Measurements from ENCODE around the gene MS4A13.
A peak's percentile ranks its signal among the peaks of the same experiment; 100 is the strongest.
"Not testable (repeated sequence)": the region's sequence is repeated elsewhere in the genome, so short reads cannot be mapped to it uniquely, and the experiment has no call there.

MS4A13 gene

GRCh38 chr11:60504219-60504905 is 10.8 kb upstream of the MS4A13 start:
- TF ChIP-seq CTCF (IDR thresholded peaks at IDR 0.05; ENCODE audit: insufficient read depth, low read depth, low read length, missing control alignments), result no peak
- no peak overlapping the region for H3K4me3 ChIP-seq (ENCODE audit: low read depth, low read length)
- DNase-seq (ENCODE audit: low read depth), result peak; percentile 36

DNA sequence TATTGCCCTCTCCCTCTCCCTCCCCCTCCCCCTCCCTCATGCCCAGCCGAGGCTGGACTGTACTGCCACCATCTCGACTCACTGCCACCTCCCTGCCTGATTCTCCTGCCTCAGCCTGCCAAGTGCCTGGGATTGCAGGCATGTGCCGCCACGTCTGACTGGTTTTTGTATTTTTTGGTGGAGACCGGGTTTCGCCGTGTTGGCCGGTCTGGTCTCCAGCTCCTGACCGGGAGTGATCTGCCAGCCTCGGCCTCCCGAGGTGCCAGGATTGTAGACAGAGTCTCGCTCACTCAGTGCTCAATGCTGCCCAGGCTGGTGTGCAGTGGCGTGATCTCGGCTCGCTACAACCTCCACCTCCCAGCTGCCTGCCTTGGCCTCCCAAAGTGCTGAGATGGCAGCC is 5.6 kb upstream of the MS4A13 start:
- DNase-seq (ENCODE audit: low read depth); H3K4me3 ChIP-seq (ENCODE audit: low read depth, low read length): not testable (repeated sequence)

- DNase-seq (ENCODE audit: low read depth); H3K4me3 ChIP-seq (ENCODE audit: low read depth, low read length): not testable (repeated sequence)
Measured at GRCh38 chr11:60510209-60510608, 5.0 kb upstream of the MS4A13 start.

DNA sequence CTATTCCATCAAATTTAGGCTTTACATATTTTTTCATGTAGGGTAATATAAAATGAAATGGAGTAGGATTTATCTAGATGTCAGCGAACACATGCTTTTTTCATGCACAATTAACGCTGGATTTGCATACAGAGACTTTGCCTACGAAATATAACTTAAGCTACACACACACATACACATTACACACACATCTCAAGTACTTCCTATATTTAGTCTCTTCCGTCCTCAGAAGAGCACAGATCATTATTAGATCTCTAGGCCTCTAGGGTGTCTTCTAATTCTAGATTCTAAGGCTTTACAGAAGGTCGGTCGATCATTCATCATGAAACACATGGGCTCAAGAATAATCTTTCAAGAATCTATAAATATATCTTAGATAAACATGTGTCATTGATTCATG is 3.8 kb upstream of the MS4A13 start:
- no peak overlapping the region for H3K4me3 ChIP-seq (ENCODE audit: low read depth, low read length)
- TF ChIP-seq CTCF (IDR thresholded peaks at IDR 0.05; ENCODE audit: insufficient read depth, low read depth, low read length, missing control alignments), result no peak
- no peak for DNase-seq (ENCODE audit: low read depth)

- TF ChIP-seq CTCF (IDR thresholded peaks at IDR 0.05; ENCODE audit: insufficient read depth, low read depth, low read length, missing control alignments), result no peak
- H3K4me3 ChIP-seq (ENCODE audit: low read depth, low read length), result no peak overlapping the region
- no peak for DNase-seq (ENCODE audit: low read depth)
Measured at GRCh38 chr11:60512651-60513225, 2.5 kb upstream of the MS4A13 start.

GRCh38 chr11:60513496-60514460 is 1.4 kb upstream of the MS4A13 start:
- no peak for DNase-seq (ENCODE audit: low read depth)
- TF ChIP-seq CTCF (IDR thresholded peaks at IDR 0.05; ENCODE audit: insufficient read depth, low read depth, low read length, missing control alignments), result no peak
- H3K4me3 ChIP-seq (ENCODE audit: low read depth, low read length), result no peak overlapping the region

- DNase-seq (ENCODE audit: low read depth), result peak; percentile 24
- no peak overlapping the region for H3K4me3 ChIP-seq (ENCODE audit: low read depth, low read length)
- no peak for TF ChIP-seq CTCF (IDR thresholded peaks at IDR 0.05; ENCODE audit: insufficient read depth, low read depth, low read length, missing control alignments)
Measured at GRCh38 chr11:60528465-60528864, 13.3 kb downstream of the MS4A13 start.
